HepG2 (cell line): ENCODE measurements around the gene CTDNEP1. TPM values are rescaled to one million over a fixed set of nuclear protein-coding genes. Genes with fewer than 3 reads are reported as not detected.

Source experiments
- ATAC-seq: fragments of 200-7000 bp; cut with Tn5 transposase; 3 replicates; pipeline ENCODE4 v1.9.1; 2020; ENCODE audit warnings: mild to moderate bottlenecking, moderate library complexity
- BruUV-seq: library from RNA; stranded (reverse); fragments of 400-500 nt; replicated peaks from 2 replicates; lab custom pipeline; 2021; lab: Mats Ljungman, UMichigan
- CTCF ChIA-PET: fragments of 300-600 bp; formaldehyde crosslinking; extraction: SDS; loops from one replicate; lab custom pipeline; 2021; ENCODE audit warnings: low total read pairs, inconsistent platforms, low intra/inter-chr PET ratio; lab: Yijun Ruan, JAX
- POLR2A ChIA-PET: fragments of 350-600 bp; sonication (Branson Sonifier 250); formaldehyde crosslinking; loops from one replicate; lab custom pipeline; 2020; ENCODE audit warnings: antibody characterized with exemption, inconsistent platforms; lab: Yijun Ruan, JAX
- DNase-seq: peaks from one replicate; pipeline ENCODE4 v3.0.0-alpha.2; 2015; ENCODE audit warnings: low spot score
- FAIRE-seq: peaks from 3 replicates; lab custom pipeline; 2011; peaks lifted over from hg19 to GRCh38; lab: Jason Lieb, UNC
- H2AFZ ChIP-seq: one replicate; pipeline ENCODE4 v1.6.1; 2011; ENCODE audit warnings: low read length, inconsistent platforms
- H3K27ac ChIP-seq: fragments of 300-600 bp; 3 replicates; pipeline ENCODE4 v1.8.0; 2011; ENCODE audit warnings: mixed run types, mild to moderate bottlenecking, mixed read lengths, low read length, inconsistent platforms; ENCODE audit not compliant: insufficient read depth; ENCODE audit errors: extremely low read length
- H3K27me3 ChIP-seq, 2 experiments: fragments of 200-600 bp in 1 of 2; 2 replicates in 1 of 2; 3 replicates in 1 of 2; pipeline versions ENCODE4 v1.6.0 to v1.8.0; 2011; ENCODE audit warnings: low read length in 2 of 2, mild to moderate bottlenecking in 2 of 2, moderate library complexity in 2 of 2, inconsistent platforms in 1 of 2; ENCODE audit not compliant: insufficient read depth in 2 of 2, control insufficient read depth in 1 of 2
- H3K36me3 ChIP-seq, 2 experiments: fragments of 200-600 bp in 1 of 2; replicated peaks in 1 of 2; 2 replicates in 1 of 2; 3 replicates in 1 of 2; pipeline versions ENCODE4 v1.5.1 to v1.8.0; 2011; ENCODE audit warnings: low read length in 2 of 2, inconsistent platforms in 1 of 2; ENCODE audit not compliant: insufficient read depth in 2 of 2, control insufficient read depth in 1 of 2
- H3K4me1 ChIP-seq: 2 replicates; pipeline ENCODE4 v1.5.1; 2012; ENCODE audit warnings: low read length, inconsistent platforms; ENCODE audit not compliant: insufficient read depth
- H3K4me2 ChIP-seq: 2 replicates; pipeline ENCODE4 v1.6.0; 2011; ENCODE audit warnings: low read depth, low read length, inconsistent platforms
- H3K4me3 ChIP-seq, 3 experiments: fragments of 200-600 bp in 1 of 3; sonication (generic), shearing (Covaris generic) in 1 of 3; replicated peaks in 1 of 3; 2 replicates each; pipeline ENCODE4 v1.5.1; 2011 to 2016; ENCODE audit warnings: low read length in 3 of 3, inconsistent platforms in 2 of 3, low read depth in 2 of 3, mild to moderate bottlenecking in 2 of 3, control low read depth in 1 of 3, mixed read lengths in 1 of 3; ENCODE audit not compliant: insufficient read depth in 1 of 3
- H3K79me2 ChIP-seq: one replicate; pipeline ENCODE4 v1.6.1; 2011; ENCODE audit warnings: low read length, inconsistent platforms; ENCODE audit not compliant: insufficient read depth
- H3K9ac ChIP-seq: 2 replicates; pipeline ENCODE4 v1.6.0; 2011; ENCODE audit warnings: mild to moderate bottlenecking, low read depth, low read length, inconsistent platforms; ENCODE audit not compliant: insufficient read depth
- H3K9me3 ChIP-seq: 2 replicates; pipeline ENCODE4 v1.5.1; 2012; ENCODE audit warnings: mild to moderate bottlenecking, low read length
- H4K20me1 ChIP-seq: 2 replicates; pipeline ENCODE4 v1.6.0; 2011; ENCODE audit warnings: inconsistent platforms, mild to moderate bottlenecking, low read length, moderate library complexity; ENCODE audit not compliant: insufficient read depth
- CBFB ChIP-seq: sonication (generic); formaldehyde crosslinking; IDR thresholded peaks from 2 replicates; pipeline ENCODE4 v1.4.0; 2020; ENCODE audit warnings: missing genetic modification reagents
- CREB1 ChIP-seq, 2 experiments: fragments of 450-650 bp in 1 of 2; IDR thresholded peaks; 2 replicates each; pipeline ENCODE4 v1.6.1; 2016 to 2017; ENCODE audit warnings: control low read depth in 1 of 2, mild to moderate bottlenecking in 1 of 2, missing compliant biosample characterization in 1 of 2, missing genetic modification characterization in 1 of 2
- EEA1 ChIP-seq: sonication (generic); formaldehyde crosslinking; IDR thresholded peaks from 2 replicates; pipeline ENCODE4 v1.5.1; 2020; ENCODE audit warnings: mild to moderate bottlenecking, missing genetic modification reagents, borderline replicate concordance
- ISX ChIP-seq: sonication (generic); formaldehyde crosslinking; conservative IDR thresholded peaks from 2 replicates; pipeline ENCODE4 v1.5.0; 2020; ENCODE audit warnings: missing genetic modification reagents
- KLF12 ChIP-seq: sonication (generic); formaldehyde crosslinking; IDR thresholded peaks from 2 replicates; pipeline ENCODE4 v1.4.0; 2020; ENCODE audit warnings: missing genetic modification reagents, borderline replicate concordance
- RBAK ChIP-seq: sonication (generic); formaldehyde crosslinking; IDR thresholded peaks from 2 replicates; pipeline ENCODE4 v1.5.1; 2020; ENCODE audit warnings: mild to moderate bottlenecking, missing genetic modification reagents
- SSRP1 ChIP-seq: IDR thresholded peaks from 2 replicates; pipeline ENCODE4 v1.6.1; 2016; ENCODE audit warnings: control low read depth
- ZFP82 ChIP-seq: sonication (generic); formaldehyde crosslinking; IDR thresholded peaks from 2 replicates; pipeline ENCODE4 v1.5.1; 2020; ENCODE audit warnings: mild to moderate bottlenecking, missing genetic modification reagents, borderline replicate concordance
- WGBS: methylation state at CpG from one replicate; pipeline ENCODE4 v1.1.6; 2017; ENCODE audit warnings: low lambda C conversion rate; 5-methylcytosine and 5-hydroxymethylcytosine counted together
- in situ Hi-C: cut with HindIII; loops from 2 replicates; pipeline ENCODE4 v1.10.0; 2017; ENCODE audit warnings: low pct_unique_long_range_greater_than_20kb; ENCODE audit not compliant: extremely low pct_ligation_motif_present
- intact Hi-C: fragments of 100-400 bp; cut with micrococcal nuclease; formaldehyde crosslinking; loops from one replicate; pipeline ENCODE4 v1.10.0; 2022; ENCODE audit not compliant: unreplicated experiment
- polyA plus RNA-seq, 8 experiments: library from polyadenylated mRNA; depleted of rRNA in 3 of 8; stranded (reverse) in 7 of 8; unstranded in 1 of 8; fragments of >200 nt; fragmentation: Illumina TruSeq in 4 of 8; extraction: Trizol in 4 of 8; gene quantifications; 2 replicates each; pipeline versions ENCODE4 v1.2.1 to v1.2.3, GENCODE V29; 2011 to 2016; ENCODE audit warnings: low read depth in 4 of 8, missing spikeins in 1 of 8, mixed read lengths in 1 of 8; ENCODE audit not compliant: insufficient read depth in 1 of 8
- total RNA-seq, 5 experiments: library from RNA; depleted of rRNA; stranded (reverse); fragments of >200 nt; fragmentation: Illumina TruSeq; extraction: Trizol; gene quantifications; 2 replicates each; pipeline ENCODE4 v1.2.3, GENCODE V29; 2016; ENCODE audit warnings: low read depth in 1 of 5
- TF ChIP-seq, protein P1 (sequence below): sonication (generic); formaldehyde crosslinking; IDR thresholded peaks from 2 replicates; pipeline ENCODE4 v1.4.0; 2020; ENCODE audit warnings: mild to moderate bottlenecking, missing genetic modification reagents

CTDNEP1 gene
- total and polyA plus RNA-seq, 2 of the 13 experiments (the other 11 are each of a cell fraction or from before 2014, with no cell fraction given): 19.8 to 118 TPM

DNA sequence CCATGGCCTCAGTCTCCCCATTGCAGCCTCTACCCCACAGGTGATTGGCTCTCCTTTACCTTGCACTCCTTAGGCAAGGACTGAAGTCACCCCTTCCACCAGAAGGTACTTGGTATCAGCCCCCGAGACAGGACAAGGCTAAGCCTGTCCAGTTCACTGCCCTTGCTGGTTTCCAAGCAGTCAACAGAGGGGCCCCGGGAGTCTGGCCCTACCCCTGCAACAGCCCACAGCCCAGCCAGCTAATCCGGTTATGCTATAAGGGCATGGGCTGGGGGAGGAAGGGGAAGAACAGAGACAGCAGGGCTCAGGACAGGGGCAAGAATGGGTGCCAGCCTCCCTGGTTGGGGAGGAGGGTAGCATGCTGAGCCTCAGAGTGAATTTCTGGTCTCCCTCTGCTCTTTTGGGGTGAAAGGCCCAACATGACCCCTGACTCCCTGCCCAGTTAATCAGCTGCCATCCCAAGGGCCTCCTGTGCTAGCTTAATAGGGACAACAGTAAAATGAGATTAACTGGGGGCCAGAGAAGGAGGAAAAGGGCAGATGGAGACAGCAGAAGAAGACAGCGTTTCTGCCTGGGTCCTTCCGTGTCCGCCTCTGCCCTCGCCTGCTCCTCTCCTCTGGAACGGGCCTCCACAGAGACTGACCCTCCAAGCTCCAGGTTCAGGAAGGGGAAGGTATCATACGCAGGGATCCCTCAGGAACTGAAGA, 42.6 kb downstream of the CTDNEP1 start:
- no TSS peak for BruUV-seq
- no peaks in the 10 kb centered on the region for H3K36me3 ChIP-seq
- ATAC-seq: peak; percentile 19; the same call in 2 of the 3 replicates
- no peak overlapping the region for H2AFZ ChIP-seq
- FAIRE-seq: no peak
- no peaks in the 10 kb centered on the region for H3K79me2 ChIP-seq
- peaks cover 5% of the 10 kb centered on the region for H3K4me1 ChIP-seq
- DNase-seq: no peak
- CTCF ChIA-PET: no interaction called here
- intact Hi-C loops: no loop called here
- no peak overlapping the region for H3K4me2 ChIP-seq
- H3K4me3 ChIP-seq: no peak overlapping the region
- no peak overlapping the region for H3K27ac ChIP-seq
- WGBS: 59% methylated on average over 7 of the region's 9 CpGs
- H3K9me3 ChIP-seq: no peaks in the 10 kb centered on the region
- no peak overlapping the region for H3K9ac ChIP-seq
- POLR2A ChIA-PET: no interaction called here
- TF ChIP-seq ZFP82 (CRISPR knock-in tag) (no peak), ISX (CRISPR knock-in tag) (no peak), EEA1 (no peak), RBAK (CRISPR knock-in tag) (no peak), CREB1 (IDR thresholded peaks at IDR 0.05) (no peak), CREB1 (CRISPR knock-in tag; IDR thresholded peaks at IDR 0.05) (no peak), KLF12 (no peak), CBFB (no peak), SSRP1 (CRISPR knock-in tag) (no peak)
- TF ChIP-seq, protein P1, sequence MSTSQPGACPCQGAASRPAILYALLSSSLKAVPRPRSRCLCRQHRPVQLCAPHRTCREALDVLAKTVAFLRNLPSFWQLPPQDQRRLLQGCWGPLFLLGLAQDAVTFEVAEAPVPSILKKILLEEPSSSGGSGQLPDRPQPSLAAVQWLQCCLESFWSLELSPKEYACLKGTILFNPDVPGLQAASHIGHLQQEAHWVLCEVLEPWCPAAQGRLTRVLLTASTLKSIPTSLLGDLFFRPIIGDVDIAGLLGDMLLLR (CRISPR knock-in tag): no peak
- TF ChIP-seq, all 625 proteins: peak for 0
- H3K27me3 ChIP-seq: peaks cover 0 to 9% of the 10 kb centered on the region in 2 experiments; a peak in 2 of 5 replicates
- in situ Hi-C loops: no loop called here
- H4K20me1 ChIP-seq: no peaks in the 10 kb centered on the region
